ENCODE data around the gene VDAC1. TPM values are rescaled to one million over a fixed set of nuclear protein-coding genes. Genes with fewer than 3 reads are reported as not detected.

Gene VDAC1
- total and polyA plus RNA-seq, 10 of the 15 experiments (the other 5 are each of a cell fraction or from before 2014, with no cell fraction given), result 245 to 488 (median 349) TPM

DNA sequence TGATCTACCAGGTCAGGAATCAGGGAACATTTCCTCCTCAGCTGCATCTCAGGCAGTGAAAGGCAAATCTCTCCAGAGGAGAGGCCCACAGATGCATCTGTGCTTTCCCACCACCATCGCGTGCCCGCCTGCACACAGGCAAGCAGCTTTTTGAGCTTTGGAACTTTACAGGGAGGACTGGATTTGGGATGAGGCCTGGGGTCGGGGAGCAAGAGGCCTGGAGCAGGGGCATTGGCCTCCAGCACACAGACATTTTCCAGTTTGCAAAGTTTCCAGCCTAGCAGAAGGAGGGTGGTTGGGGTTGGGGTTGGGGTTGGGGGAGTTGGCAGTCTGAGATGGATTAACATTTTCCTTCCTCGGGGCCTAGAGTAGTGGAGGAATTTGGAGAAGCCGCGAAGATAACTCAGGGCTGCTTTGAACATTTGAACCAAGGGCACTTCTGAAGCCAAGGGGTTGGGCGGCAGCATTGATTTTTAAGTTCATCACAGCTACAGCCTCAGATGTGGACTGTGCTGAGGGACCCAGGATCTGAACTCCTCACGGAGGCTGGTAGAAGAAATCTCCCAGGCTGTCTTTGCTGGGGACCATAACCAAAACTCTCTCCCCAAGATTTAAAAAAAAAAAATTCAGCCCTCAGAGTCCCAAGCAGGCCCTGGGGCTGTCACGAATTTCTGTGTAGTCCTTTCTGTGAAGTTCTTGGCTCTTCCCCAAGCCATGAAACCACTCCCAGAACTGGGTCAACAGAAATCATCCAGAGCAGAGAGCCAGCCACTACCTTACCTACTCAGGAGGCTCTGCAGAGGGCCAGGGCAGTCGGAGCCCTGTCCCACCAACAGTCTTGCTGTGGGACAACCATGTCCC, 61.9 kb downstream of the VDAC1 start:
- no peaks in the 10 kb centered on the region for H3K36me3 ChIP-seq (ENCODE audit: control insufficient read depth in 2 of 2, insufficient read depth in 2 of 2, low read length in 1 of 2)
- DNase-seq (ENCODE audit: low read depth, low spot score), result no peak
- H3K27me3 ChIP-seq (replicated peaks in 1 of 2; ENCODE audit: control insufficient read depth in 2 of 2, insufficient read depth in 2 of 2, low read length in 1 of 2), result no peaks in the 10 kb centered on the region
- ChIA-PET CTCF (interaction anchor here (0.8 to 6.3 kb wide), 12 partner anchors 13 to 518 kb away, joined by 3 to 51 read pairs (median 4); no protein-coding TSS in a partner anchor), POLR2A (no interaction called here), RAD21 (ENCODE audit: unreplicated experiment) (interaction anchor here (0.5 to 2.3 kb wide), 7 partner anchors 8 to 519 kb away, joined by 3 to 14 read pairs (median 3); no protein-coding TSS in a partner anchor), SMC1A (ENCODE audit: uncharacterized antibody, unreplicated experiment) (interaction anchor here (0.8 to 1.5 kb wide), 7 partner anchors 14 to 389 kb away, joined by 3 to 7 read pairs (median 3); no protein-coding TSS in a partner anchor)
- H3K4me3 ChIP-seq, result no peak overlapping the region
- no peak overlapping the region for H3K27ac ChIP-seq (ENCODE audit: control insufficient read depth, insufficient read depth)
- peaks cover 19% of the 10 kb centered on the region for H3K4me1 ChIP-seq (ENCODE audit: control insufficient read depth, insufficient read depth, low read length)
- BruUV-seq (replicated peaks), result no TSS peak
- no peak for ATAC-seq
- TF ChIP-seq SP1 (IDR thresholded peaks at IDR 0.05; ENCODE audit: low read depth, low read length) (no peak), MYC (IDR thresholded peaks at IDR 0.05; ENCODE audit: insufficient read depth, insufficient read length, insufficient replicate concordance, low read length, severe bottlenecking) (no peak), CEBPB (IDR thresholded peaks at IDR 0.05; ENCODE audit: borderline replicate concordance in 1 of 2, low read depth in 2 of 2, low read length in 2 of 2) (no peak), RAD21 (IDR thresholded peaks at IDR 0.05; ENCODE audit: insufficient read depth, low read depth, low read length) (no peak), SUPT20H (IDR thresholded peaks at IDR 0.05; ENCODE audit: borderline replicate concordance, control insufficient read depth, low read depth, low read length) (no peak), TAF1 (IDR thresholded peaks at IDR 0.05; ENCODE audit: borderline replicate concordance, low read depth, low read length) (no peak), RB1 (IDR thresholded peaks at IDR 0.05; ENCODE audit: borderline replicate concordance) (no peak), SMAD5 (IDR thresholded peaks at IDR 0.05; ENCODE audit: low read depth) (no peak), SREBF2 (IDR thresholded peaks at IDR 0.05; ENCODE audit: low read length) (no peak), PML (IDR thresholded peaks at IDR 0.05; ENCODE audit: low read length) (no peak), CHD4 (IDR thresholded peaks at IDR 0.05) (no peak), STAT1 (conservative IDR thresholded peaks at IDR 0.05) (no peak)
- TF ChIP-seq, protein P1, sequence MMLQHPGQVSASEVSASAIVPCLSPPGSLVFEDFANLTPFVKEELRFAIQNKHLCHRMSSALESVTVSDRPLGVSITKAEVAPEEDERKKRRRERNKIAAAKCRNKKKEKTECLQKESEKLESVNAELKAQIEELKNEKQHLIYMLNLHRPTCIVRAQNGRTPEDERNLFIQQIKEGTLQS (IDR thresholded peaks at IDR 0.05; ENCODE audit: borderline replicate concordance, extremely low read depth, low read depth, low read length), result no peak
- TF ChIP-seq, protein P2, sequence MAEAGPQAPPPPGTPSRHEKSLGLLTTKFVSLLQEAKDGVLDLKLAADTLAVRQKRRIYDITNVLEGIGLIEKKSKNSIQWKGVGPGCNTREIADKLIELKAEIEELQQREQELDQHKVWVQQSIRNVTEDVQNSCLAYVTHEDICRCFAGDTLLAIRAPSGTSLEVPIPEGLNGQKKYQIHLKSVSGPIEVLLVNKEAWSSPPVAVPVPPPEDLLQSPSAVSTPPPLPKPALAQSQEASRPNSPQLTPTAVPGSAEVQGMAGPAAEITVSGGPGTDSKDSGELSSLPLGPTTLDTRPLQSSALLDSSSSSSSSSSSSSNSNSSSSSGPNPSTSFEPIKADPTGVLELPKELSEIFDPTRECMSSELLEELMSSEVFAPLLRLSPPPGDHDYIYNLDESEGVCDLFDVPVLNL (IDR thresholded peaks at IDR 0.05; ENCODE audit: low read depth, low read length), result no peak
- TF ChIP-seq, protein P3, sequence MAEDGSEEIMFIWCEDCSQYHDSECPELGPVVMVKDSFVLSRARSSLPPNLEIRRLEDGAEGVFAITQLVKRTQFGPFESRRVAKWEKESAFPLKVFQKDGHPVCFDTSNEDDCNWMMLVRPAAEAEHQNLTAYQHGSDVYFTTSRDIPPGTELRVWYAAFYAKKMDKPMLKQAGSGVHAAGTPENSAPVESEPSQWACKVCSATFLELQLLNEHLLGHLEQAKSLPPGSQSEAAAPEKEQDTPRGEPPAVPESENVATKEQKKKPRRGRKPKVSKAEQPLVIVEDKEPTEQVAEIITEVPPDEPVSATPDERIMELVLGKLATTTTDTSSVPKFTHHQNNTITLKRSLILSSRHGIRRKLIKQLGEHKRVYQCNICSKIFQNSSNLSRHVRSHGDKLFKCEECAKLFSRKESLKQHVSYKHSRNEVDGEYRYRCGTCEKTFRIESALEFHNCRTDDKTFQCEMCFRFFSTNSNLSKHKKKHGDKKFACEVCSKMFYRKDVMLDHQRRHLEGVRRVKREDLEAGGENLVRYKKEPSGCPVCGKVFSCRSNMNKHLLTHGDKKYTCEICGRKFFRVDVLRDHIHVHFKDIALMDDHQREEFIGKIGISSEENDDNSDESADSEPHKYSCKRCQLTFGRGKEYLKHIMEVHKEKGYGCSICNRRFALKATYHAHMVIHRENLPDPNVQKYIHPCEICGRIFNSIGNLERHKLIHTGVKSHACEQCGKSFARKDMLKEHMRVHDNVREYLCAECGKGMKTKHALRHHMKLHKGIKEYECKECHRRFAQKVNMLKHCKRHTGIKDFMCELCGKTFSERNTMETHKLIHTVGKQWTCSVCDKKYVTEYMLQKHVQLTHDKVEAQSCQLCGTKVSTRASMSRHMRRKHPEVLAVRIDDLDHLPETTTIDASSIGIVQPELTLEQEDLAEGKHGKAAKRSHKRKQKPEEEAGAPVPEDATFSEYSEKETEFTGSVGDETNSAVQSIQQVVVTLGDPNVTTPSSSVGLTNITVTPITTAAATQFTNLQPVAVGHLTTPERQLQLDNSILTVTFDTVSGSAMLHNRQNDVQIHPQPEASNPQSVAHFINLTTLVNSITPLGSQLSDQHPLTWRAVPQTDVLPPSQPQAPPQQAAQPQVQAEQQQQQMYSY (CRISPR knock-in tag; IDR thresholded peaks at IDR 0.05), result no peak
- TF ChIP-seq, protein P4, sequence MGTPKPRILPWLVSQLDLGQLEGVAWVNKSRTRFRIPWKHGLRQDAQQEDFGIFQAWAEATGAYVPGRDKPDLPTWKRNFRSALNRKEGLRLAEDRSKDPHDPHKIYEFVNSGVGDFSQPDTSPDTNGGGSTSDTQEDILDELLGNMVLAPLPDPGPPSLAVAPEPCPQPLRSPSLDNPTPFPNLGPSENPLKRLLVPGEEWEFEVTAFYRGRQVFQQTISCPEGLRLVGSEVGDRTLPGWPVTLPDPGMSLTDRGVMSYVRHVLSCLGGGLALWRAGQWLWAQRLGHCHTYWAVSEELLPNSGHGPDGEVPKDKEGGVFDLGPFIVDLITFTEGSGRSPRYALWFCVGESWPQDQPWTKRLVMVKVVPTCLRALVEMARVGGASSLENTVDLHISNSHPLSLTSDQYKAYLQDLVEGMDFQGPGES (IDR thresholded peaks at IDR 0.05), result no peak
- H3K9ac ChIP-seq (ENCODE audit: control insufficient read depth, insufficient read depth, low read length), result no peak overlapping the region
- intact Hi-C loops (cut with micrococcal nuclease; ENCODE audit: unreplicated experiment), result loop anchor here (5.0 kb wide), 1 partner anchor 191 kb away; no protein-coding TSS in a partner anchor
- H4K20me1 ChIP-seq (ENCODE audit: control insufficient read depth, insufficient read depth), result no peaks in the 10 kb centered on the region
- in situ Hi-C loops (cut with MboI), result loop anchor here (5.0 to 10.0 kb wide), 2 partner anchors 388 to 521 kb away; no protein-coding TSS in a partner anchor
- H2AFZ ChIP-seq (ENCODE audit: control insufficient read depth, low read depth, low read length), result no peak overlapping the region
- no peaks in the 10 kb centered on the region for H3K79me2 ChIP-seq (ENCODE audit: control insufficient read depth, insufficient read depth, low read length)
- H3K9me3 ChIP-seq (replicated peaks; ENCODE audit: control insufficient read depth, insufficient read depth, low read length), result no peaks in the 10 kb centered on the region; the same call in 2 of the 3 replicates
- 90% methylated on average over 11 of the region's 11 CpGs for WGBS (ENCODE audit: insufficient coverage, insufficient replicate concordance, low lambda C conversion rate, missing lambda C conversion rate)
- FAIRE-seq, result no peak
- no peak overlapping the region for H3K4me2 ChIP-seq (ENCODE audit: control insufficient read depth, insufficient read depth)
